Mammary epithelial cell (primary cell): ENCODE measurements around the gene CUZD1.

Experiments used
- EZH2 ChIP-seq: IDR thresholded peaks from 2 replicates; pipeline ENCODE4 v1.6.1; 2012; ENCODE audit warnings: low read length, inconsistent platforms, borderline replicate concordance
- TF ChIP-seq, protein P1 (sequence below), 2 donors: IDR thresholded peaks in 1 of 2; conservative IDR thresholded peaks in 1 of 2; 2 replicates each; pipeline ENCODE4 v1.5.1; 2011 to 2012; ENCODE audit warnings: inconsistent platforms in 2 of 2, low read length in 2 of 2, mild to moderate bottlenecking in 2 of 2, control low read depth in 1 of 2, low read depth in 1 of 2; ENCODE audit not compliant: insufficient read depth in 1 of 2; ENCODE audit errors: extremely low read depth in 1 of 2

DNA sequence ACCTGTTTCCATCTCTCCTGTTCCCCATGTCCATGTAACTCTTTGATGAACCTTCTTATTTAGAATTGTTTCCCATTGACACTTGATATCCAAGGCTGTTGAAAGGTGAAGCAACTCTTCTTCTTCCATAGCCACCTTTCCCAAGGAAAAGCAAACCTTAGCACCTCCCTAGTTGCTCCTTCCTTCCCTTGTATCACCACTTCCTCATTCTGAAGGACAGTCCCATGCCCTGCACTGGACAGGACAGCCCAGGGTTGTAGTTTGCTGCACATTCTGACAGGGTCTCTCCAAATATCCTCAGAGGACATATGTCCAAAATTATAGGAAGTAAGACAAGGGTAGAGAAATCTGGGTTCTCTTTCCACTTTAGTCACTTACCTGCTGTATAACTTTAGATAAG is 6.2 kb downstream of the CUZD1 start:
- TF ChIP-seq, protein P1, sequence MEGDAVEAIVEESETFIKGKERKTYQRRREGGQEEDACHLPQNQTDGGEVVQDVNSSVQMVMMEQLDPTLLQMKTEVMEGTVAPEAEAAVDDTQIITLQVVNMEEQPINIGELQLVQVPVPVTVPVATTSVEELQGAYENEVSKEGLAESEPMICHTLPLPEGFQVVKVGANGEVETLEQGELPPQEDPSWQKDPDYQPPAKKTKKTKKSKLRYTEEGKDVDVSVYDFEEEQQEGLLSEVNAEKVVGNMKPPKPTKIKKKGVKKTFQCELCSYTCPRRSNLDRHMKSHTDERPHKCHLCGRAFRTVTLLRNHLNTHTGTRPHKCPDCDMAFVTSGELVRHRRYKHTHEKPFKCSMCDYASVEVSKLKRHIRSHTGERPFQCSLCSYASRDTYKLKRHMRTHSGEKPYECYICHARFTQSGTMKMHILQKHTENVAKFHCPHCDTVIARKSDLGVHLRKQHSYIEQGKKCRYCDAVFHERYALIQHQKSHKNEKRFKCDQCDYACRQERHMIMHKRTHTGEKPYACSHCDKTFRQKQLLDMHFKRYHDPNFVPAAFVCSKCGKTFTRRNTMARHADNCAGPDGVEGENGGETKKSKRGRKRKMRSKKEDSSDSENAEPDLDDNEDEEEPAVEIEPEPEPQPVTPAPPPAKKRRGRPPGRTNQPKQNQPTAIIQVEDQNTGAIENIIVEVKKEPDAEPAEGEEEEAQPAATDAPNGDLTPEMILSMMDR (conservative IDR thresholded peaks at IDR 0.05 in 1 of 2, IDR thresholded peaks at IDR 0.05 in 1 of 2; ENCODE audit: extremely low read depth in 1 of 2, insufficient read depth in 1 of 2, low read depth in 1 of 2, low read length in 2 of 2), result no peak
- TF ChIP-seq EZH2, result no peak
